Testis (tissue), 2 donors: ENCODE results near the gene RAB27A.
A peak's percentile ranks its signal among the peaks of the same experiment; 100 is the strongest.

ENCODE experiments used
- POLR2A ChIP-seq: fragments of 450-650 bp; IDR thresholded peaks from one replicate; pipeline ENCODE4 v1.6.1; 2017; ENCODE audit warnings: antibody characterized with exemption, mild to moderate bottlenecking, moderate library complexity
- TF ChIP-seq, protein P1 (sequence below), 3 experiments: fragments of 450-650 bp in 2 of 3; fragments of 200-600 bp in 1 of 3; sonication (generic) in 1 of 3; IDR thresholded peaks; one replicate each; pipeline ENCODE4 v1.5.1; 2016 to 2019; ENCODE audit warnings: antibody characterized with exemption in 3 of 3, mild to moderate bottlenecking in 2 of 3, moderate library complexity in 1 of 3

DNA sequence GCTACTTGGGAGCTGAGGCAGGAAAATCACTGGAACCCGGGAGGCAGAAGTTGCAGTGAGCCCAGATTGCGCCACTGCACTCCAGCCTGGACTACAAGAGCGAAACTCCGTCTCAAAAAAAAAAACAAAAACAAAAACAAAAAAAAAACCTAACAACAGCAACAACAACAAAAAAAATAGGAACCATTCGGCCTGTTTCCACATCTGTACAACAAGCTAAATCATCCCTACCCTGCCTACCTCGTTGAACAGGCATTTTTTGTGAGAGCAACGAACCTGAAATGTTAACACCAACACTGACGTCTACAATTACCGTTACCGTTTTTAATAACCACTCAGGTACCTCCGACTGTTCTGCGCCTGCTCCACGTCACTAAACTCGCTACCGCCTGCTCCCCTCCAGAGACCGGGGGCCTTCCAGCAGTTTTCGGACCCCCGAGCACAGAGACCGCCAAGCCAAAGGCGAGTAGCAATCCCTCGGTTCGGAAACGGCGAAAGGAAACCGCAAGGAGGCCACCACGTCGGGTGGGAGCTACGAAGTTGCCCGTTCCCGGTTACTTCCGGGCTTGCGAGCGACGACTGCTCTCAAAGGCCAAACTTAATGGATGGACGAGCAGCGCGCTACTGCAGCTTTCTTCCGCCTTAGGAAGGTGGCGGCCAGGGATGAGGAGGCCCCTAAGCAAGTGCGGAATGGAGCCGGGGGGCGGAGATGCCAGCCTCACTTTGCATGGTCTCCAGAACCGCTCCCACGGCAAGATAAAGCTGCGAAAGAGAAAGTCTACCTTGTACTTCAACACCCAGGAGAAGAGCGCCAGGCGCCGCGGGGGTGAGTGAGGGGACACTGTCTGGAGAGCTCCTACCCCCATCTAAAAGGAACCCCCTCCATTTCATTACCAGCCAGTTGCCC is 29.2 kb upstream of the RAB27A start, which contains the start of the genes PIGB and PIGBOS1:
- TF ChIP-seq, protein P1, sequence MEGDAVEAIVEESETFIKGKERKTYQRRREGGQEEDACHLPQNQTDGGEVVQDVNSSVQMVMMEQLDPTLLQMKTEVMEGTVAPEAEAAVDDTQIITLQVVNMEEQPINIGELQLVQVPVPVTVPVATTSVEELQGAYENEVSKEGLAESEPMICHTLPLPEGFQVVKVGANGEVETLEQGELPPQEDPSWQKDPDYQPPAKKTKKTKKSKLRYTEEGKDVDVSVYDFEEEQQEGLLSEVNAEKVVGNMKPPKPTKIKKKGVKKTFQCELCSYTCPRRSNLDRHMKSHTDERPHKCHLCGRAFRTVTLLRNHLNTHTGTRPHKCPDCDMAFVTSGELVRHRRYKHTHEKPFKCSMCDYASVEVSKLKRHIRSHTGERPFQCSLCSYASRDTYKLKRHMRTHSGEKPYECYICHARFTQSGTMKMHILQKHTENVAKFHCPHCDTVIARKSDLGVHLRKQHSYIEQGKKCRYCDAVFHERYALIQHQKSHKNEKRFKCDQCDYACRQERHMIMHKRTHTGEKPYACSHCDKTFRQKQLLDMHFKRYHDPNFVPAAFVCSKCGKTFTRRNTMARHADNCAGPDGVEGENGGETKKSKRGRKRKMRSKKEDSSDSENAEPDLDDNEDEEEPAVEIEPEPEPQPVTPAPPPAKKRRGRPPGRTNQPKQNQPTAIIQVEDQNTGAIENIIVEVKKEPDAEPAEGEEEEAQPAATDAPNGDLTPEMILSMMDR (IDR thresholded peaks at IDR 0.05): peak in 1 of 3 experiments; percentile 16
- TF ChIP-seq POLR2A: peak; percentile 5
